ENCODE results near the gene TMTC4. TPM values are rescaled to one million over a fixed set of nuclear protein-coding genes. Genes with fewer than 3 reads are reported as not detected.
"Not testable (repeated sequence)": the region's sequence is repeated elsewhere in the genome, so short reads cannot be mapped to it uniquely, and the experiment has no call there.

TMTC4 gene
- total RNA-seq, 4 donors from 2014 or later = 17.6 to 37.9 (median 21.0) TPM

GRCh38 chr13:100689191-100689590, 14.6 kb upstream of the TMTC4 start:
- H3K27me3 ChIP-seq = peaks cover 3% of the 10 kb centered on the region
- H3K36me3 ChIP-seq = no peaks in the 10 kb centered on the region
- peaks cover 9% of the 10 kb centered on the region for H3K9me3 ChIP-seq
- WGBS = 77% methylated on average over 1 of the region's 1 CpG
- H3K4me3 ChIP-seq = no peak overlapping the region
- no peak for DNase-seq (ENCODE audit: low spot score in 2 of 2)
- H3K27ac ChIP-seq = no peak overlapping the region
- TF ChIP-seq EP300 (IDR thresholded peaks at IDR 0.05) (no peak), POLR2AphosphoS5 (IDR thresholded peaks at IDR 0.05) (no peak), CTCF (IDR thresholded peaks at IDR 0.05) (no peak), POLR2A (IDR thresholded peaks at IDR 0.05) (no peak)
- H3K4me1 ChIP-seq = no peaks in the 10 kb centered on the region

GRCh38 chr13:100680131-100680530, 5.5 kb upstream of the TMTC4 start:
- no peak for DNase-seq (ENCODE audit: low spot score in 2 of 2)

DNA sequence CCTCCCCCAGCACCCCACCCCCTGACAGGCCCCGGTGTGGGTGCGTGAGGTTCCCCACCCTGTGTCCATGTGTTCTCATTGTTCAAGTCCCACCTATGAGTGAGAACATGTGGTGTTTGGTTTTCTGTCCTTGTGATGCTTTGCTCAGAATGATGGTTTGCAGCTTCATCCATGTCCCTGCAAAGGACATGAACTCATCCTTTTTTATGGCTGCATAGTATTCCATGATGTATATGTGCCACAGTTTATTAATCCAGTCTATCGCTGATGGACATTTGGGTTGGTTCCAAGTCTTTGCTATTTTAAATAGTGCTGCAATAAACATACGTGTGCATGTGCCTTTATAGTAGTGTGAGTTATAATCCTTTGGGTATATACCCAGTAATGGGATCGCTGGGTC, 2.5 kb upstream of the TMTC4 start:
- H3K4me1 ChIP-seq = peaks cover 18% of the 10 kb centered on the region
- DNase-seq (ENCODE audit: low spot score in 2 of 2); H3K27ac ChIP-seq; H3K27me3 ChIP-seq; H3K36me3 ChIP-seq; H3K9me3 ChIP-seq; H3K4me3 ChIP-seq: not testable (repeated sequence)
- WGBS = 96% methylated on average over 5 of the region's 5 CpGs

More at GRCh38 chr13:100680131-100680530, 5.5 kb upstream of the TMTC4 start:
- H3K36me3 ChIP-seq = no peaks in the 10 kb centered on the region
- no peak overlapping the region for H3K4me3 ChIP-seq
- no peaks in the 10 kb centered on the region for H3K9me3 ChIP-seq
- H3K27me3 ChIP-seq = no peaks in the 10 kb centered on the region
- H3K27ac ChIP-seq = no peak overlapping the region
- WGBS = 82% methylated on average over 3 of the region's 3 CpGs
- peaks cover 8% of the 10 kb centered on the region for H3K4me1 ChIP-seq
- TF ChIP-seq POLR2AphosphoS5 (IDR thresholded peaks at IDR 0.05) = no peak
- TF ChIP-seq POLR2A (IDR thresholded peaks at IDR 0.05) = no peak
- no peak for TF ChIP-seq CTCF (IDR thresholded peaks at IDR 0.05)
- no peak for TF ChIP-seq EP300 (IDR thresholded peaks at IDR 0.05)

DNA sequence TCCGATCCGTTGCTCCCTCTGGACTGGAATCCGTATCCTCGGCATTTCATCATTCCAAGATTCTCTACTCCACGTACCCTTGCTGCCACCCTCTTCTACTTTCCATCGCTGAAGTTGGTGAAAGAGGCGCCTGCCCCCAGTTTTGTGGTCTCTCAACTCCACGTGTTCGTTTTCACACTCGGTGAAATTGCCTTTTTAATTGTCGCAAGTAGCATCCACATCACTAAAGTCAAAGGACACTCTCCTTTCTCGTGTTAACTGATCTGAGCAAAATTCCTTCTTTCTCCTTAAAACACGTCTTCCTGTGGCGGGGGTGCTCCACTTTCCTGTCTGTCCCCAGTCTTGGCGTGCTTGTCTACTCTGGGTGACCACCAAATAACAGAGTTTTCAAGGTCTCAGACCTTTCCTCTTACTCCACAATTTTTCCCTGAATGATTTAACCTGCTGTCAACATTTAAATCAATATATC, 1.1 kb upstream of the TMTC4 start:
- H3K27ac ChIP-seq = no peak overlapping the region
- peaks cover 18% of the 10 kb centered on the region for H3K4me1 ChIP-seq
- DNase-seq (ENCODE audit: low spot score in 2 of 2) = no peak
- 16% methylated on average over 15 of the region's 15 CpGs for WGBS
- H3K9me3 ChIP-seq = no peaks in the 10 kb centered on the region
- H3K4me3 ChIP-seq = peak overlapping the region; percentile 94
- no peaks in the 10 kb centered on the region for H3K27me3 ChIP-seq
- no peaks in the 10 kb centered on the region for H3K36me3 ChIP-seq
- TF ChIP-seq EP300 (IDR thresholded peaks at IDR 0.05) = no peak

DNA sequence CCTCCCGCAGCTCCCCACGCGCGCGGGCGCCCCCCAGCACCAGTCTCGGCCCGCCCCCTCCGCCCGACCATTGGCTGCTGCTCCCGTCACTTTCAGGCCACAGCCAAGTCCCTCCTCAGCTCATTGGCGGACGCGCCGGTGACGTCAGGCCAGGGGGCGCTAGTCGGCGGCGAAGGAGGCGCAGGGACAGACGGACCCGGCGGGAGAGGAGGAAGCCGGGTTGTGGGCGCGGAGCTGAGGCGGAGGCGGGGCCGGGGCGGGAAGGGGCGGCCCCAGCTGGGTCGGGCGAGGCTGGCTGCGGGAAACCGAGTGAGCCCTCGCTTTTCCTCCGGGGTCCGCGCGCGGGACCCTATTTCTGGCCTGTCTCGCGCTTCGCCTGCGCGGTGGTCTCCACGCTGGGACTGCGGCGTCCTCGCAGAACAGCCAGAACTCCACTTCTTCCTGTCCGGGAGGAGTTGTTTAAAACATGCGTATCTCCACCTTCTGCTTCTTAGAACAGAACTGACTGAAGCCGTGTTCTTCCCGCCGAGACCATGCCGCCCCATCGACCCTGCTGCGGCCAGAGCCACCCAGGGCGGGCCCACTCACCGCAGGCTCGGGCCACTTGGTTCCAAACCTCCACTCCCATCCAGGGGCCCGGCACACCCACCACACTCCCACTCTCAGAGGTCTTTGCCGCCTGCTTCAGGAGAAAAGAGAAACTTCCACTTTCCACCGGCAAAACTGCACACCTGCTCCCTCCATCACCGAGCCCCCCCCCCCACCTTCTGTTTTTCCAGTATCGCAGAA, 471 bp upstream of the TMTC4 start:
- Histone ChIP-seq H3K9me3 (no peaks in the 10 kb centered on the region), H3K27ac (peak overlapping the region; percentile 88), H3K27me3 (no peaks in the 10 kb centered on the region), H3K4me3 (peak overlapping the region; percentile 94), H3K4me1 (peaks cover 18% of the 10 kb centered on the region), H3K36me3 (no peaks in the 10 kb centered on the region)
- no peak for TF ChIP-seq EP300 (IDR thresholded peaks at IDR 0.05)
- TF ChIP-seq CTCF (IDR thresholded peaks at IDR 0.05) = peak in 1 of 2 donors; percentile 39
- TF ChIP-seq POLR2A (IDR thresholded peaks at IDR 0.05) = no peak
- no peak for TF ChIP-seq POLR2AphosphoS5 (IDR thresholded peaks at IDR 0.05)
- 0% methylated on average over 22 of the region's 67 CpGs for WGBS
- peak; percentile 99 to 100 for DNase-seq (ENCODE audit: low spot score in 2 of 2)

GRCh38 chr13:100673713-100674571, 653 bp downstream of the TMTC4 start:
- Histone ChIP-seq H3K27ac (peak overlapping the region; percentile 88), H3K4me3 (peak overlapping the region; percentile 94), H3K27me3 (no peaks in the 10 kb centered on the region), H3K4me1 (peaks cover 18% of the 10 kb centered on the region), H3K36me3 (peaks cover 6% of the 10 kb centered on the region), H3K9me3 (no peaks in the 10 kb centered on the region)
- 2% methylated on average over 35 of the region's 86 CpGs for WGBS
- no peak for TF ChIP-seq POLR2AphosphoS5 (IDR thresholded peaks at IDR 0.05)
- TF ChIP-seq EP300 (IDR thresholded peaks at IDR 0.05) = no peak
- no peak for TF ChIP-seq POLR2A (IDR thresholded peaks at IDR 0.05)
- no peak for TF ChIP-seq CTCF (IDR thresholded peaks at IDR 0.05)
- no peak for DNase-seq (ENCODE audit: low spot score in 2 of 2)
